Neural cell (in vitro differentiated cells): ENCODE measurements around the gene ZC3H12C.

Source experiments
- EZH2 ChIP-seq: fragments of 200-600, 300-800 bp; shearing (Covaris generic), sonication (generic); IDR thresholded peaks from 2 replicates; pipeline ENCODE4 v1.6.1; 2014; ENCODE audit warnings: antibody characterized with exemption, low read length, borderline replicate concordance, mild to moderate bottlenecking; ENCODE audit not compliant: insufficient read depth, poor library complexity, severe bottlenecking
- MXI1 ChIP-seq: fragments of 450-650 bp; conservative IDR thresholded peaks from 2 replicates; pipeline ENCODE4 v1.6.1; 2014; ENCODE audit warnings: antibody characterized with exemption, mild to moderate bottlenecking; ENCODE audit not compliant: poor library complexity, severe bottlenecking
- POLR2AphosphoS5 ChIP-seq: IDR thresholded peaks from 2 replicates; pipeline ENCODE4 v1.6.1; 2012
- SMC3 ChIP-seq: fragments of 450-650 bp; conservative IDR thresholded peaks from 2 replicates; pipeline ENCODE4 v1.6.1; 2014; ENCODE audit warnings: antibody characterized with exemption, mild to moderate bottlenecking, moderate library complexity; ENCODE audit not compliant: poor library complexity
- TAF1 ChIP-seq: IDR thresholded peaks from 2 replicates; pipeline ENCODE4 v1.6.1; 2012; ENCODE audit warnings: low read depth
- TF ChIP-seq, protein P1 (sequence below): fragments of 450-650 bp; IDR thresholded peaks from 2 replicates; pipeline ENCODE4 v1.5.1; 2014; ENCODE audit warnings: antibody characterized with exemption, mild to moderate bottlenecking, moderate library complexity; ENCODE audit not compliant: poor library complexity, severe bottlenecking

GRCh38 chr11:110160437-110160836 lies 67.2 kb downstream of the ZC3H12C start:
- TF ChIP-seq POLR2AphosphoS5 (no peak), SMC3 (no peak), EZH2 (no peak), MXI1 (no peak), TAF1 (no peak)
- TF ChIP-seq, protein P1, sequence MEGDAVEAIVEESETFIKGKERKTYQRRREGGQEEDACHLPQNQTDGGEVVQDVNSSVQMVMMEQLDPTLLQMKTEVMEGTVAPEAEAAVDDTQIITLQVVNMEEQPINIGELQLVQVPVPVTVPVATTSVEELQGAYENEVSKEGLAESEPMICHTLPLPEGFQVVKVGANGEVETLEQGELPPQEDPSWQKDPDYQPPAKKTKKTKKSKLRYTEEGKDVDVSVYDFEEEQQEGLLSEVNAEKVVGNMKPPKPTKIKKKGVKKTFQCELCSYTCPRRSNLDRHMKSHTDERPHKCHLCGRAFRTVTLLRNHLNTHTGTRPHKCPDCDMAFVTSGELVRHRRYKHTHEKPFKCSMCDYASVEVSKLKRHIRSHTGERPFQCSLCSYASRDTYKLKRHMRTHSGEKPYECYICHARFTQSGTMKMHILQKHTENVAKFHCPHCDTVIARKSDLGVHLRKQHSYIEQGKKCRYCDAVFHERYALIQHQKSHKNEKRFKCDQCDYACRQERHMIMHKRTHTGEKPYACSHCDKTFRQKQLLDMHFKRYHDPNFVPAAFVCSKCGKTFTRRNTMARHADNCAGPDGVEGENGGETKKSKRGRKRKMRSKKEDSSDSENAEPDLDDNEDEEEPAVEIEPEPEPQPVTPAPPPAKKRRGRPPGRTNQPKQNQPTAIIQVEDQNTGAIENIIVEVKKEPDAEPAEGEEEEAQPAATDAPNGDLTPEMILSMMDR, result no peak
